ENCODE results near the gene HEMGN.
"Not testable (repeated sequence)": the region's sequence is repeated elsewhere in the genome, so short reads cannot be mapped to it uniquely, and the experiment has no call there.

HEMGN gene

GRCh38 chr9:97979788-97980478, 42.0 kb upstream of the HEMGN start:
- Histone ChIP-seq H4K8ac (ENCODE audit: low read length) (no peak overlapping the region), H3K4me2 (ENCODE audit: low read length, poor library complexity, severe bottlenecking) (no peak overlapping the region), H3K36me3 (ENCODE audit: control insufficient read depth in 1 of 2, insufficient read depth in 2 of 2, low read depth in 1 of 2, low read length in 2 of 2) (no peaks in the 10 kb centered on the region), H2BK120ac (ENCODE audit: low read depth, low read length) (no peak overlapping the region), H3K14ac (ENCODE audit: low read length in 2 of 2) (no peak overlapping the region), H3K79me1 (replicated peaks; ENCODE audit: low read length, poor library complexity, severe bottlenecking) (peaks cover 3% of the 10 kb centered on the region), H3K9me3 (ENCODE audit: control insufficient read depth, low read length) (no peaks in the 10 kb centered on the region), H2BK5ac (ENCODE audit: low read depth, low read length, poor library complexity, severe bottlenecking) (no peak overlapping the region), H3K4me1 (ENCODE audit: control insufficient read depth, insufficient read depth, low read depth, low read length) (peaks cover 10% of the 10 kb centered on the region), H3K27me3 (ENCODE audit: control insufficient read depth in 1 of 2, insufficient read depth in 1 of 2, low read length in 2 of 2) (peaks cover 0 to 7% of the 10 kb centered on the region in 2 experiments), H4K91ac (ENCODE audit: low read length) (no peak overlapping the region), H3K27ac (ENCODE audit: low read length, poor library complexity, severe bottlenecking) (no peak overlapping the region), H3K9ac (ENCODE audit: low read length) (peak overlapping the region; percentile 96), H3K23ac (ENCODE audit: low read length in 2 of 2) (no peak overlapping the region), H3K4me3 (ENCODE audit: insufficient read depth in 1 of 2, low read depth in 1 of 2, low read length in 2 of 2) (peak overlapping the region in 1 of 2 experiments; percentile 4), H2AK5ac (ENCODE audit: low read length, severe bottlenecking) (no peak overlapping the region), H3K18ac (ENCODE audit: low read depth in 1 of 2, low read length in 2 of 2) (no peak overlapping the region), H2AFZ (ENCODE audit: low read depth, low read length) (no peak overlapping the region), H2BK15ac (ENCODE audit: low read depth, poor library complexity, severe bottlenecking) (no peak overlapping the region), H3K4ac (ENCODE audit: low read depth in 1 of 2, low read length in 2 of 2) (no peak overlapping the region), H2BK12ac (ENCODE audit: low read length in 2 of 2) (no peak overlapping the region)
- 87% methylated on average over 4 of the region's 7 CpGs for WGBS
- no peak for DNase-seq

- peaks cover 7% of the 10 kb centered on the region for H3K4me1 ChIP-seq (ENCODE audit: control insufficient read depth, insufficient read depth, low read depth, low read length)
- H3K9ac ChIP-seq (ENCODE audit: low read length): no peak overlapping the region
- H3K4ac ChIP-seq (ENCODE audit: low read depth in 1 of 2, low read length in 2 of 2): no peak overlapping the region
- H3K4me3 ChIP-seq (ENCODE audit: insufficient read depth in 1 of 2, low read depth in 1 of 2, low read length in 2 of 2): no peak overlapping the region
- no peak overlapping the region for H2BK12ac ChIP-seq (ENCODE audit: low read length in 2 of 2)
- no peaks in the 10 kb centered on the region for H3K9me3 ChIP-seq (ENCODE audit: control insufficient read depth, low read length)
- peaks cover 0 to 7% of the 10 kb centered on the region in 2 experiments for H3K27me3 ChIP-seq (ENCODE audit: control insufficient read depth in 1 of 2, insufficient read depth in 1 of 2, low read length in 2 of 2)
- no peak overlapping the region for H3K27ac ChIP-seq (ENCODE audit: low read length, poor library complexity, severe bottlenecking)
- H2BK120ac ChIP-seq (ENCODE audit: low read depth, low read length): no peak overlapping the region
- no peak overlapping the region for H4K91ac ChIP-seq (ENCODE audit: low read length)
- no peak overlapping the region for H3K14ac ChIP-seq (ENCODE audit: low read length in 2 of 2)
- no peak overlapping the region for H2AFZ ChIP-seq (ENCODE audit: low read depth, low read length)
- H3K4me2 ChIP-seq (ENCODE audit: low read length, poor library complexity, severe bottlenecking): no peak overlapping the region
- DNase-seq: no peak
- no peak overlapping the region for H3K23ac ChIP-seq (ENCODE audit: low read length in 2 of 2)
- no peak overlapping the region for H2BK15ac ChIP-seq (ENCODE audit: low read depth, poor library complexity, severe bottlenecking)
- WGBS: 93% methylated on average over 3 of the region's 3 CpGs
- H2AK5ac ChIP-seq (ENCODE audit: low read length, severe bottlenecking): no peak overlapping the region
- H2BK5ac ChIP-seq (ENCODE audit: low read depth, low read length, poor library complexity, severe bottlenecking): no peak overlapping the region
- H4K8ac ChIP-seq (ENCODE audit: low read length): no peak overlapping the region
- peaks cover 3% of the 10 kb centered on the region for H3K79me1 ChIP-seq (replicated peaks; ENCODE audit: low read length, poor library complexity, severe bottlenecking)
- no peak overlapping the region for H3K18ac ChIP-seq (ENCODE audit: low read depth in 1 of 2, low read length in 2 of 2)
- H3K36me3 ChIP-seq (ENCODE audit: control insufficient read depth in 1 of 2, insufficient read depth in 2 of 2, low read depth in 1 of 2, low read length in 2 of 2): no peaks in the 10 kb centered on the region
Observed at GRCh38 chr9:97978371-97979130, 40.6 kb upstream of the HEMGN start.

GRCh38 chr9:97976633-97977032, 38.7 kb upstream of the HEMGN start:
- not testable (repeated sequence) for H4K8ac ChIP-seq (ENCODE audit: low read length); H3K23ac ChIP-seq (ENCODE audit: low read length in 2 of 2); H3K4ac ChIP-seq (ENCODE audit: low read depth in 1 of 2, low read length in 2 of 2); H2BK5ac ChIP-seq (ENCODE audit: low read depth, low read length, poor library complexity, severe bottlenecking); H3K27ac ChIP-seq (ENCODE audit: low read length, poor library complexity, severe bottlenecking); H3K9ac ChIP-seq (ENCODE audit: low read length); DNase-seq; H3K14ac ChIP-seq (ENCODE audit: low read length in 2 of 2); H3K79me1 ChIP-seq (replicated peaks; ENCODE audit: low read length, poor library complexity, severe bottlenecking); H3K36me3 ChIP-seq (ENCODE audit: control insufficient read depth in 1 of 2, insufficient read depth in 2 of 2, low read depth in 1 of 2, low read length in 2 of 2); H2AK5ac ChIP-seq (ENCODE audit: low read length, severe bottlenecking); H2AFZ ChIP-seq (ENCODE audit: low read depth, low read length); H3K4me2 ChIP-seq (ENCODE audit: low read length, poor library complexity, severe bottlenecking); H3K9me3 ChIP-seq (ENCODE audit: control insufficient read depth, low read length); H3K18ac ChIP-seq (ENCODE audit: low read depth in 1 of 2, low read length in 2 of 2); H2BK120ac ChIP-seq (ENCODE audit: low read depth, low read length); H3K4me3 ChIP-seq (ENCODE audit: insufficient read depth in 1 of 2, low read depth in 1 of 2, low read length in 2 of 2); H3K4me1 ChIP-seq (ENCODE audit: control insufficient read depth, insufficient read depth, low read depth, low read length); H4K91ac ChIP-seq (ENCODE audit: low read length); H2BK12ac ChIP-seq (ENCODE audit: low read length in 2 of 2); H2BK15ac ChIP-seq (ENCODE audit: low read depth, poor library complexity, severe bottlenecking)
- 94% methylated on average over 9 of the region's 10 CpGs for WGBS
- H3K27me3 ChIP-seq (ENCODE audit: control insufficient read depth in 1 of 2, insufficient read depth in 1 of 2, low read length in 2 of 2): peaks cover 0 to 13% of the 10 kb centered on the region in 2 experiments

- peaks cover 2% of the 10 kb centered on the region for H3K4me1 ChIP-seq (ENCODE audit: control insufficient read depth, insufficient read depth, low read depth, low read length)
- no peaks in the 10 kb centered on the region for H3K79me1 ChIP-seq (replicated peaks; ENCODE audit: low read length, poor library complexity, severe bottlenecking)
- no peak overlapping the region for H2BK15ac ChIP-seq (ENCODE audit: low read depth, poor library complexity, severe bottlenecking)
- H3K27ac ChIP-seq (ENCODE audit: low read length, poor library complexity, severe bottlenecking): no peak overlapping the region
- H3K4ac ChIP-seq (ENCODE audit: low read depth in 1 of 2, low read length in 2 of 2): no peak overlapping the region
- no peak overlapping the region for H3K18ac ChIP-seq (ENCODE audit: low read depth in 1 of 2, low read length in 2 of 2)
- no peak overlapping the region for H2BK5ac ChIP-seq (ENCODE audit: low read depth, low read length, poor library complexity, severe bottlenecking)
- no peaks in the 10 kb centered on the region for H3K9me3 ChIP-seq (ENCODE audit: control insufficient read depth, low read length)
- H4K91ac ChIP-seq (ENCODE audit: low read length): no peak overlapping the region
- H2BK12ac ChIP-seq (ENCODE audit: low read length in 2 of 2): no peak overlapping the region
- no peak overlapping the region for H4K8ac ChIP-seq (ENCODE audit: low read length)
- H3K4me3 ChIP-seq (ENCODE audit: insufficient read depth in 1 of 2, low read depth in 1 of 2, low read length in 2 of 2): no peak overlapping the region
- no peaks in the 10 kb centered on the region for H3K36me3 ChIP-seq (ENCODE audit: control insufficient read depth in 1 of 2, insufficient read depth in 2 of 2, low read depth in 1 of 2, low read length in 2 of 2)
- DNase-seq: no peak
- H3K9ac ChIP-seq (ENCODE audit: low read length): no peak overlapping the region
- no peak overlapping the region for H3K4me2 ChIP-seq (ENCODE audit: low read length, poor library complexity, severe bottlenecking)
- H2BK120ac ChIP-seq (ENCODE audit: low read depth, low read length): no peak overlapping the region
- peaks cover 0 to 9% of the 10 kb centered on the region in 2 experiments for H3K27me3 ChIP-seq (ENCODE audit: control insufficient read depth in 1 of 2, insufficient read depth in 1 of 2, low read length in 2 of 2)
- no peak overlapping the region for H3K14ac ChIP-seq (ENCODE audit: low read length in 2 of 2)
- 73% methylated on average over 1 of the region's 1 CpG for WGBS
- H3K23ac ChIP-seq (ENCODE audit: low read length in 2 of 2): no peak overlapping the region
- no peak overlapping the region for H2AFZ ChIP-seq (ENCODE audit: low read depth, low read length)
- no peak overlapping the region for H2AK5ac ChIP-seq (ENCODE audit: low read length, severe bottlenecking)
Observed at GRCh38 chr9:97975376-97975775, 37.4 kb upstream of the HEMGN start.

All from mesenchymal stem cell (in vitro differentiated cells and primary cell).